ENCODE data around the gene CD8B. TPM values are rescaled to one million over a fixed set of nuclear protein-coding genes. Genes with fewer than 3 reads are reported as not detected.

Gene CD8B
- total and polyA plus RNA-seq, 2 donors: 111 to 666 TPM

GRCh38 chr2:86832334-86833096 is 29.2 kb downstream of the CD8B start:
- H3K9me3 ChIP-seq (ENCODE audit: control insufficient read depth in 2 of 2, insufficient read depth in 1 of 2, low read length in 1 of 2): no peaks in the 10 kb centered on the region
- no peaks in the 10 kb centered on the region for H3K36me3 ChIP-seq (ENCODE audit: control insufficient read depth in 2 of 2, insufficient read depth in 2 of 2, low read length in 1 of 2)
- no peaks in the 10 kb centered on the region for H3K27me3 ChIP-seq (ENCODE audit: control insufficient read depth in 2 of 2, insufficient read depth in 1 of 2, low read length in 1 of 2)
- 83% methylated on average over 7 of the region's 7 CpGs for WGBS
- DNase-seq (ENCODE audit: low read depth in 6 of 9, low spot score in 9 of 9): no peak
- H3K27ac ChIP-seq (ENCODE audit: low read depth in 1 of 2, low read length in 1 of 2): peak overlapping the region in 1 of 2 donors; percentile 59
- no peak overlapping the region for H3K4me3 ChIP-seq (ENCODE audit: low read length in 2 of 2)
- H3K4me1 ChIP-seq (ENCODE audit: control insufficient read depth in 2 of 2, insufficient read depth in 2 of 2, low read length in 2 of 2): peaks cover 36 to 89% of the 10 kb centered on the region in 2 donors

GRCh38 chr2:86831537-86831936 is 30.1 kb downstream of the CD8B start:
- Histone ChIP-seq H3K4me1 (ENCODE audit: control insufficient read depth in 2 of 2, insufficient read depth in 2 of 2, low read length in 2 of 2) (peaks cover 37 to 89% of the 10 kb centered on the region in 2 donors), H3K9me3 (ENCODE audit: control insufficient read depth in 2 of 2, insufficient read depth in 1 of 2, low read length in 1 of 2) (no peaks in the 10 kb centered on the region), H3K36me3 (ENCODE audit: control insufficient read depth in 2 of 2, insufficient read depth in 2 of 2, low read length in 1 of 2) (no peaks in the 10 kb centered on the region), H3K27me3 (ENCODE audit: control insufficient read depth in 2 of 2, insufficient read depth in 1 of 2, low read length in 1 of 2) (no peaks in the 10 kb centered on the region), H3K27ac (ENCODE audit: low read depth in 1 of 2, low read length in 1 of 2) (peak overlapping the region in 1 of 2 donors; percentile 44), H3K4me3 (ENCODE audit: low read length in 2 of 2) (no peak overlapping the region)
- DNase-seq (ENCODE audit: low read depth in 6 of 9, low spot score in 9 of 9): no peak
- 68% methylated on average over 2 of the region's 2 CpGs for WGBS

- Histone ChIP-seq H3K9me3 (ENCODE audit: control insufficient read depth in 2 of 2, insufficient read depth in 1 of 2, low read length in 1 of 2) (peaks cover 1 to 3% of the 10 kb centered on the region in 2 donors), H3K4me1 (ENCODE audit: control insufficient read depth in 2 of 2, insufficient read depth in 2 of 2, low read length in 2 of 2) (peaks cover 33 to 89% of the 10 kb centered on the region in 2 donors), H3K4me3 (ENCODE audit: low read length in 2 of 2) (peak overlapping the region; percentile 50 to 70), H3K27ac (ENCODE audit: low read depth in 1 of 2, low read length in 1 of 2) (peak overlapping the region; percentile 95 to 96), H3K36me3 (ENCODE audit: control insufficient read depth in 2 of 2, insufficient read depth in 2 of 2, low read length in 1 of 2) (peaks cover 5 to 13% of the 10 kb centered on the region in 2 donors), H3K27me3 (ENCODE audit: control insufficient read depth in 2 of 2, insufficient read depth in 1 of 2, low read length in 1 of 2) (no peaks in the 10 kb centered on the region)
- DNase-seq (ENCODE audit: low read depth in 6 of 9, low spot score in 9 of 9): peak in 1 of 9 donors; percentile 52
- 74% methylated on average over 4 of the region's 4 CpGs for WGBS
Measured at GRCh38 chr2:86826951-86827350, 34.7 kb downstream of the CD8B start.

- WGBS: 17% methylated on average over 16 of the region's 16 CpGs
- H3K9me3 ChIP-seq (ENCODE audit: control insufficient read depth in 2 of 2, insufficient read depth in 1 of 2, low read length in 1 of 2): peaks cover 1 to 12% of the 10 kb centered on the region in 2 donors
- H3K27ac ChIP-seq (ENCODE audit: low read depth in 1 of 2, low read length in 1 of 2): peak overlapping the region; percentile 95 to 96
- DNase-seq (ENCODE audit: low read depth in 6 of 9, low spot score in 9 of 9): peak in 4 of 9 donors; percentile 70 to 88 (median 74)
- H3K27me3 ChIP-seq (ENCODE audit: control insufficient read depth in 2 of 2, insufficient read depth in 1 of 2, low read length in 1 of 2): no peaks in the 10 kb centered on the region
- H3K4me3 ChIP-seq (ENCODE audit: low read length in 2 of 2): peak overlapping the region; percentile 50 to 70
- peaks cover 8 to 22% of the 10 kb centered on the region in 2 donors for H3K36me3 ChIP-seq (ENCODE audit: control insufficient read depth in 2 of 2, insufficient read depth in 2 of 2, low read length in 1 of 2)
- H3K4me1 ChIP-seq (ENCODE audit: control insufficient read depth in 2 of 2, insufficient read depth in 2 of 2, low read length in 2 of 2): peaks cover 30 to 89% of the 10 kb centered on the region in 2 donors
Measured at GRCh38 chr2:86825693-86826381, 35.8 kb downstream of the CD8B start.

GRCh38 chr2:86825036-86825692 is 36.5 kb downstream of the CD8B start:
- peak; percentile 80 to 96 (median 91) for DNase-seq (ENCODE audit: low read depth in 6 of 9, low spot score in 9 of 9)
- 8% methylated on average over 11 of the region's 11 CpGs for WGBS
- Histone ChIP-seq H3K27ac (ENCODE audit: low read depth in 1 of 2, low read length in 1 of 2) (peak overlapping the region; percentile 95 to 96), H3K9me3 (ENCODE audit: control insufficient read depth in 2 of 2, insufficient read depth in 1 of 2, low read length in 1 of 2) (peaks cover 1 to 12% of the 10 kb centered on the region in 2 donors), H3K36me3 (ENCODE audit: control insufficient read depth in 2 of 2, insufficient read depth in 2 of 2, low read length in 1 of 2) (peaks cover 8 to 28% of the 10 kb centered on the region in 2 donors), H3K4me3 (ENCODE audit: low read length in 2 of 2) (peak overlapping the region; percentile 50 to 70), H3K27me3 (ENCODE audit: control insufficient read depth in 2 of 2, insufficient read depth in 1 of 2, low read length in 1 of 2) (no peaks in the 10 kb centered on the region), H3K4me1 (ENCODE audit: control insufficient read depth in 2 of 2, insufficient read depth in 2 of 2, low read length in 2 of 2) (peaks cover 32 to 90% of the 10 kb centered on the region in 2 donors)

- Histone ChIP-seq H3K27me3 (ENCODE audit: control insufficient read depth in 2 of 2, insufficient read depth in 1 of 2, low read length in 1 of 2) (no peaks in the 10 kb centered on the region), H3K36me3 (ENCODE audit: control insufficient read depth in 2 of 2, insufficient read depth in 2 of 2, low read length in 1 of 2) (peaks cover 8 to 32% of the 10 kb centered on the region in 2 donors), H3K27ac (ENCODE audit: low read depth in 1 of 2, low read length in 1 of 2) (no peak overlapping the region), H3K9me3 (ENCODE audit: control insufficient read depth in 2 of 2, insufficient read depth in 1 of 2, low read length in 1 of 2) (peaks cover 1 to 12% of the 10 kb centered on the region in 2 donors), H3K4me1 (ENCODE audit: control insufficient read depth in 2 of 2, insufficient read depth in 2 of 2, low read length in 2 of 2) (peaks cover 41 to 92% of the 10 kb centered on the region in 2 donors), H3K4me3 (ENCODE audit: low read length in 2 of 2) (no peak overlapping the region)
- peak in 1 of 9 donors; percentile 32 for DNase-seq (ENCODE audit: low read depth in 6 of 9, low spot score in 9 of 9)
- 93% methylated on average over 3 of the region's 3 CpGs for WGBS
Measured at GRCh38 chr2:86822668-86823345, 38.9 kb downstream of the CD8B start.

- Histone ChIP-seq H3K4me1 (ENCODE audit: control insufficient read depth in 2 of 2, insufficient read depth in 2 of 2, low read length in 2 of 2) (peaks cover 32 to 84% of the 10 kb centered on the region in 2 donors), H3K27ac (ENCODE audit: low read depth in 1 of 2, low read length in 1 of 2) (peak overlapping the region in 1 of 2 donors; percentile 55), H3K27me3 (ENCODE audit: control insufficient read depth in 2 of 2, insufficient read depth in 1 of 2, low read length in 1 of 2) (no peaks in the 10 kb centered on the region), H3K9me3 (ENCODE audit: control insufficient read depth in 2 of 2, insufficient read depth in 1 of 2, low read length in 1 of 2) (peaks cover 1 to 12% of the 10 kb centered on the region in 2 donors), H3K36me3 (ENCODE audit: control insufficient read depth in 2 of 2, insufficient read depth in 2 of 2, low read length in 1 of 2) (peaks cover 8 to 36% of the 10 kb centered on the region in 2 donors), H3K4me3 (ENCODE audit: low read length in 2 of 2) (no peak overlapping the region)
- no peak for DNase-seq (ENCODE audit: low read depth in 6 of 9, low spot score in 9 of 9)
- 96% methylated on average over 6 of the region's 6 CpGs for WGBS
Measured at GRCh38 chr2:86821842-86822241, 39.8 kb downstream of the CD8B start.

- Histone ChIP-seq H3K27me3 (ENCODE audit: control insufficient read depth in 2 of 2, insufficient read depth in 1 of 2, low read length in 1 of 2) (no peaks in the 10 kb centered on the region), H3K36me3 (ENCODE audit: control insufficient read depth in 2 of 2, insufficient read depth in 2 of 2, low read length in 1 of 2) (peaks cover 8 to 40% of the 10 kb centered on the region in 2 donors), H3K4me1 (ENCODE audit: control insufficient read depth in 2 of 2, insufficient read depth in 2 of 2, low read length in 2 of 2) (peaks cover 35 to 81% of the 10 kb centered on the region in 2 donors), H3K4me3 (ENCODE audit: low read length in 2 of 2) (no peak overlapping the region), H3K27ac (ENCODE audit: low read depth in 1 of 2, low read length in 1 of 2) (peak overlapping the region; percentile 19 to 55), H3K9me3 (ENCODE audit: control insufficient read depth in 2 of 2, insufficient read depth in 1 of 2, low read length in 1 of 2) (peaks cover 1 to 12% of the 10 kb centered on the region in 2 donors)
- 91% methylated on average over 13 of the region's 13 CpGs for WGBS
- peak in 1 of 9 donors; percentile 19 for DNase-seq (ENCODE audit: low read depth in 6 of 9, low spot score in 9 of 9)
Measured at GRCh38 chr2:86821306-86821705, 40.4 kb downstream of the CD8B start.
